ENCODE data around the gene SLC19A1. TPM values are rescaled to one million over a fixed set of nuclear protein-coding genes. Genes with fewer than 3 reads are reported as not detected.

SLC19A1 gene
- polyA plus RNA-seq, 1 of the 3 experiments (the other 2 are of a cell fraction), result 15.0 TPM

GRCh38 chr21:45541221-45542039 lies 810 bp downstream of the SLC19A1 start:
- peaks cover 21% of the 10 kb centered on the region; the same call in 1 of the 2 replicates for H3K79me2 ChIP-seq (ENCODE audit: insufficient read depth)
- H3K4me1 ChIP-seq (ENCODE audit: control insufficient read depth in 1 of 2, insufficient read depth in 2 of 2, low read depth in 1 of 2, low read length in 1 of 2), result peaks cover 0 to 36% of the 10 kb centered on the region in 2 experiments; a peak in 1 of 4 replicates
- no peaks in the 10 kb centered on the region for H3K9me2 ChIP-seq
- peak overlapping the region; percentile 66 for H3K9ac ChIP-seq
- no peaks in the 10 kb centered on the region for H3F3A ChIP-seq (replicated peaks; ENCODE audit: insufficient read depth)
- no peaks in the 10 kb centered on the region for H3K9me3 ChIP-seq
- H3K36me3 ChIP-seq (replicated peaks in 1 of 2; ENCODE audit: control insufficient read depth in 1 of 2, insufficient read depth in 2 of 2, low read length in 1 of 2), result peaks cover 0 to 6% of the 10 kb centered on the region in 2 experiments
- H3K27me3 ChIP-seq (ENCODE audit: insufficient read depth), result no peaks in the 10 kb centered on the region
- WGBS (ENCODE audit: low lambda C conversion rate), result 43% methylated on average over 6 of the region's 50 CpGs
- TF ChIP-seq IRF3 (IDR thresholded peaks at IDR 0.05; ENCODE audit: low read depth, low read length) (no peak), NRF1 (IDR thresholded peaks at IDR 0.05; ENCODE audit: low read depth, low read length) (no peak), SMC3 (IDR thresholded peaks at IDR 0.05; ENCODE audit: low read depth, low read length) (no peak), SIN3A (IDR thresholded peaks at IDR 0.05; ENCODE audit: borderline replicate concordance, low read depth, low read length) (peak; percentile 69; the same call in 1 of the 2 replicates), MEF2A (IDR thresholded peaks at IDR 0.05; ENCODE audit: borderline replicate concordance, low read depth) (no peak), TAF1 (IDR thresholded peaks at IDR 0.05; ENCODE audit: borderline replicate concordance, low read depth, low read length) (no peak), GABPA (IDR thresholded peaks at IDR 0.05; ENCODE audit: low read depth) (no peak), RCOR1 (IDR thresholded peaks at IDR 0.05; ENCODE audit: low read length) (no peak), MAX (IDR thresholded peaks at IDR 0.05; ENCODE audit: low read depth) (peak; percentile 98), NFIC (IDR thresholded peaks at IDR 0.05; ENCODE audit: borderline replicate concordance) (peak; percentile 63), YY1 (IDR thresholded peaks at IDR 0.05; ENCODE audit: low read depth) (no peak), MXI1 (IDR thresholded peaks at IDR 0.05; ENCODE audit: low read depth, low read length) (peak; percentile 99), POLR2AphosphoS5 (IDR thresholded peaks at IDR 0.05; ENCODE audit: low read depth, low read length) (no peak; the same call in 1 of the 2 replicates), FOXM1 (IDR thresholded peaks at IDR 0.05; ENCODE audit: low read depth) (no peak), USF2 (IDR thresholded peaks at IDR 0.05; ENCODE audit: borderline replicate concordance, low read depth, low read length) (no peak), JUND (IDR thresholded peaks at IDR 0.05) (no peak), TCF12 (IDR thresholded peaks at IDR 0.05) (no peak), PBX3 (IDR thresholded peaks at IDR 0.05) (no peak), RAD21 (IDR thresholded peaks at IDR 0.05; ENCODE audit: low read length) (no peak), FOSL2 (IDR thresholded peaks at IDR 0.05; ENCODE audit: borderline replicate concordance, low read depth) (no peak), CHD2 (IDR thresholded peaks at IDR 0.05; ENCODE audit: low read length, partially characterized antibody) (no peak), EZH2phosphoT487 (IDR thresholded peaks at IDR 0.05; ENCODE audit: borderline replicate concordance, low read depth) (no peak), TEAD4 (IDR thresholded peaks at IDR 0.05; ENCODE audit: borderline replicate concordance, insufficient read depth) (no peak), ELF1 (IDR thresholded peaks at IDR 0.05) (no peak), EP300 (IDR thresholded peaks at IDR 0.05; ENCODE audit: borderline replicate concordance in 1 of 2, low read depth in 1 of 2, low read length in 1 of 2) (no peak)
- H3K4me3 ChIP-seq (ENCODE audit: low read depth in 2 of 2, low read length in 1 of 2), result peak overlapping the region; percentile 64 to 66
- DNase-seq, result peak; percentile 95
- POLR2A ChIA-PET, result interaction anchor here (1.1 kb wide), 1 partner anchor 18 kb away, joined by 3 read pairs; no protein-coding TSS in a partner anchor
- H3K4me2 ChIP-seq, result peak overlapping the region; percentile 94
- peak overlapping the region; percentile 86 for H2AFZ ChIP-seq (ENCODE audit: low read depth)
- CTCF ChIA-PET, result interaction anchor here (0.8 to 2.6 kb wide), 3 partner anchors 8 to 279 kb away, joined by 3 to 13 read pairs (median 3); no protein-coding TSS in a partner anchor
- H3K27ac ChIP-seq (ENCODE audit: low read depth in 2 of 2, low read length in 1 of 2), result peak overlapping the region in 1 of 2 experiments; percentile 74; a peak in 2 of 4 replicates
- H4K20me1 ChIP-seq (ENCODE audit: insufficient read depth), result no peaks in the 10 kb centered on the region

Data from SK-N-SH (cell line).